HFF-Myc (cell line): Measurements from ENCODE around the gene PPIL1.
"Not testable (repeated sequence)": the region's sequence is repeated elsewhere in the genome, so short reads cannot be mapped to it uniquely, and the experiment has no call there.

Experiments
- DNase-seq: peaks from one replicate; pipeline ENCODE4 v3.0.0-alpha.2; 2011; ENCODE audit warnings: low read depth; ENCODE audit errors: extremely low read depth
- H3K4me3 ChIP-seq: replicated peaks from 2 replicates; pipeline ENCODE4 v1.5.1; 2011; ENCODE audit warnings: low read depth, mild to moderate bottlenecking, control low read depth, low read length
- TF ChIP-seq, protein P1 (sequence below): IDR thresholded peaks from 2 replicates; pipeline ENCODE4 v1.5.1; 2012; ENCODE audit warnings: mild to moderate bottlenecking, low read depth, low read length, control low read depth; ENCODE audit errors: missing control alignments

The PPIL1 gene

DNA sequence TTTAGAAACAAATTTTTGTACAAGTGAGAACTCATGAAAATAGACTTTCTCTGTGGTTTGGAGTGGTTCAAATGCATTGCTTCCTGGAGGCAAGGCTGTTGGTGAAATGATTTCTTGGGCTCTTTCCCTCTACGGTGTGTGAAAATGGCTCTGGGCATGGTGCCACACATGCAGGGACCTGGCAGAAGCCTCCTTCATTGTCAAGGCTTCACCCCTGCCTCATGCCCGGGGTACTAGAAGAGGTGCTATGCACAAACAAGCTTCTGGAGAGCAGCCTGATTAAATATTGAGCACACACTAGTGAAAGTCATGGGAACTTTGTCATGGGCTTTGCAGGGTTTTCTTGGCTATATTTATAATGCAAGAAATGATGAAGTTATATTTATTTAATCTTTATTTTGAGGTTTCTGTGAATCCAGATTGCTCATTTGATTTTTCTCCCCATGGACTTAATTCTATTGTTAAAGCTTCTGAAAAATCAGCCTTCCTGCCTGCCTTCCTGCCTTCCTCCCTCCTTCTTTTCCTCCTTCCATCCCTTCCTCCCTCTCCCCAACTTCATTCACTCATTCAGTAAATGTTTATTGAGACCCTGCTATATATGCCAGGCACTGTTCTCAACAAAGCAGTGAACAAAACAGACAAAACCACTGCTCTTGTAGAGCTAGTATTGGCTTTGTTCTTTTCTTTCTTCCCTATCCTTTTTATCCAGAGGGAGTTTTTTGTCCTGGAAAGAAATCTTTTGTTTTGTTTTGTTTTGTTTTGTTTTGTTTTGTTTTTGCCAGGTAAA lies 32.1 kb upstream of the PPIL1 start:
- DNase-seq, result no peak
- H3K4me3 ChIP-seq, result no peak overlapping the region
- TF ChIP-seq, protein P1, sequence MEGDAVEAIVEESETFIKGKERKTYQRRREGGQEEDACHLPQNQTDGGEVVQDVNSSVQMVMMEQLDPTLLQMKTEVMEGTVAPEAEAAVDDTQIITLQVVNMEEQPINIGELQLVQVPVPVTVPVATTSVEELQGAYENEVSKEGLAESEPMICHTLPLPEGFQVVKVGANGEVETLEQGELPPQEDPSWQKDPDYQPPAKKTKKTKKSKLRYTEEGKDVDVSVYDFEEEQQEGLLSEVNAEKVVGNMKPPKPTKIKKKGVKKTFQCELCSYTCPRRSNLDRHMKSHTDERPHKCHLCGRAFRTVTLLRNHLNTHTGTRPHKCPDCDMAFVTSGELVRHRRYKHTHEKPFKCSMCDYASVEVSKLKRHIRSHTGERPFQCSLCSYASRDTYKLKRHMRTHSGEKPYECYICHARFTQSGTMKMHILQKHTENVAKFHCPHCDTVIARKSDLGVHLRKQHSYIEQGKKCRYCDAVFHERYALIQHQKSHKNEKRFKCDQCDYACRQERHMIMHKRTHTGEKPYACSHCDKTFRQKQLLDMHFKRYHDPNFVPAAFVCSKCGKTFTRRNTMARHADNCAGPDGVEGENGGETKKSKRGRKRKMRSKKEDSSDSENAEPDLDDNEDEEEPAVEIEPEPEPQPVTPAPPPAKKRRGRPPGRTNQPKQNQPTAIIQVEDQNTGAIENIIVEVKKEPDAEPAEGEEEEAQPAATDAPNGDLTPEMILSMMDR, result no peak

DNA sequence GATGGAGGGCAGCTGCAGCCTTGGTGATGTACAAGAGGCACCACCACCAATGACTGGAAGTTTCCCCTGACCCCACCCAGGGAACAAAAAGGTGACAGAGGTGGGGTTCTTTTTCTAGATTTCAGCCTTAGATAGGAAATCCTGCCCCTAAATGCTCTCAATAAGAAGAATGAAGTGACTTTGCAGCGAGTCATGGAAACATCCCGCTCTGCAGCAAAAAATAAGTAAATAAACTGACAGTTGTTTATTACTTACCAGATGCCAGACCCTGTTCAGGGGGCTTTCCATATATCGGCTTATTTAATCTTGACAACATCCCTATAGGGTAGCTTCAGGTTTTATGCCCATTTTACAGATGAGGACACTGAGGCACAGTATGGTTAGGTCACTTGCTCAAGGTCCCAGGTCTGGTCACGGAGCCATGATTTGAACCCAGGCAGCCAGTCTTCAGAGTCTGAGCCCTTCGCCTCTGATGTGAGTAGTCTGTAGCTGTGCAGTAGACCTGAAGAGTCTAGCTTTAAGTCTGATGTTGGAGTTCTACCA lies 30.3 kb upstream of the PPIL1 start:
- TF ChIP-seq, protein P1, result no peak
- DNase-seq, result no peak
- no peak overlapping the region for H3K4me3 ChIP-seq

DNA sequence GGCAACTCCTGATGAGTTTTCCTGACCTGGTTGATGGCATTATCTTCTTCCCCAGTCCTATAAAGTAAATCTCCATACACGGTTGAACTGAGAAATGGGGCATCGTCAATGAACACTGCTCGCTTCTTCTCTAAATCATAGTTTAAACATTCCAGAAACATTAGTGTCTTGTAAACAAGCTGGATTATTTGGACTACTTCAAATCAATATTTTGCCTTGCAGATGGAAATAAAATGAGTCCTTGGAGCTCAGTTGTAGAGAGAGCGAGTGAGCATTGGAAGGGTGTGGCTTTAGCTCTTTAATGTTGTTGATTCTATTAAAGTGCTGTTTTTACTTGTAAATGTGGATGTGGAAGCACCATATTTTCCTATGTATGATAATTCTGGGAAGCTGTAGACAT lies 29.5 kb upstream of the PPIL1 start:
- TF ChIP-seq, protein P1, result no peak
- DNase-seq, result no peak
- no peak overlapping the region for H3K4me3 ChIP-seq

DNA sequence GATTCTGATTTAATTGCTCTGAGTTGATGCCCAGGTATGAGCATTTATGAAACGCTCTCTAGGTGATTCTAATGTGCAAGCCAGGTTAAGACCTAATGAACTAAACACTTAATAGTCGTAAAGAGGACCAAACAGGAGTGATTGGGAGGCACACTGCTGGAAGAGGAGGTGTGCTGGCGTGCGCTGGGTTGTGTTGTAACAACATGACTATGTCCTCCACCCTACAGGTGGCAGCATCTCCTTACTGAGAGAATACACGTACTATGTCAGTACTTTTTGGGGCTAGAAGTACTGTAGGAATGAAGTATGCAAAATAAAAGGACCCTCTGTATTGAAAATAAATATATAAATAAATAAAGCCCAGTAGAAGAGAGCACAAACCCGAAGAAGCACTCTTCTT lies 23.0 kb upstream of the PPIL1 start:
- TF ChIP-seq, protein P1, result peak; percentile 11
- H3K4me3 ChIP-seq, result no peak overlapping the region
- no peak for DNase-seq

DNA sequence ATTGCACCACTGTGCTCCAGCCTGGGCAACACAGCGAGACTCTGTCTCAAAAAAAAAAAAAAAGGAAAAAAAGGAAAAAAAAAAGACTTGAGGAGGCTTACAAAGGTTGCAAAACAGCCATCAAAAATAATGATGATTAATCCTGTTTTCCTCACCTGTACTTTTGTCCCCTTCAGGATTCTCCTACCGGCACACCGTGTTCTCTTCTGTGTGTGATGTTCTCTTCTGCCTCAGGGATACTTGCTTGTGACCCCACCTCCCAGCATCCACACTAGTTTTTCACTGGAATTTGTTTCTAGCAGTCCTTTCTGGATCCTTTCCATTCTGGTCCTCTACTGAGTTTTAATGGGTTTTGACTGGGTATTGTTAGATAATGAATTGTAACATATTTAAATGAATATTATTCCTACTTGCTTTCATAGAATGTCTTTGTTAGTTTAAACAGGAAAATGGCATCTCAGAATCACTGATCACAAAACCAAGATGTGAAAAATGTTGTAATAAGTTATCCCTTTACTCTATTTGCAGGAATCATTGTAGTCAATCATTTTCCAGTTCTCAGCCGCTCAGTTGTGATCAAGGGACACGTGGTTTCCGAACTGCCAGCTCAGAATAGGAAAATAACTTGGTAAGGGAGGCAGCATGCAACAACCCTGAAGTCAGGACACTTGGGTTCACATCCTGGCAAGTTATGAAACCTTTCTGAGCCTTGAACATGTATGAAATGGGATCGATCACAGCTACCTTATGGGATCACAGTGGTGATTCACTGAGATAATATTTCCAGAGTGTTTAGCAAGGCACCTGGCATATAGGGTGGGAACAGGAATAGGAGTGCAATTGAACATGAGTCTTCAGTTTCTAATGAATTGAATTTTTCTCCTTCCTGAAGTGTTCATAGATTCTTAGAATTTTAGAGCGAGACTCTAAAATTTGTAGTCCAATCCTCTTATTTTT lies 19.7 kb upstream of the PPIL1 start:
- no peak overlapping the region for H3K4me3 ChIP-seq
- TF ChIP-seq, protein P1, result no peak
- DNase-seq, result no peak

DNA sequence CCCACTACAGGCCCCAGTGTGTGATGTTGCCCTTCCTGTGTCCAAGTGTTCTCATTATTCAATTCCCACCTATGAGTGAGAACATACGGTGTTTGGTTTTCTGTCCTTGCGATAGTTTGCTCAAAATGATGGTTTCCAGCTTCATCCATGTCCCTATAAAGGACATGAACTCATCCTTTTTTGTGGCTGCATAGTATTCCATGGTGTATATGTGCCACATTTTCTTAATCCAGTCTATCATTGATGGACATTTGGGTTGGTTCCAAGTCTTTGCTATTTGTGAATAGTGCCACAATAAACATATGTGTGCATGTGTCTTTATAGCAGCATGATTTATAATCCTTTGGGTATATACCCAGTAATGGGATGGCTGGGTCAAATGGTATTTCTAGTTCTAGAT lies 16.6 kb upstream of the PPIL1 start:
- DNase-seq, H3K4me3 ChIP-seq: not testable (repeated sequence)
